Endothelial cell of umbilical vein (primary cell): ENCODE results near the gene MAP4K4.

Experiments used
- EZH2 ChIP-seq: IDR thresholded peaks from 2 replicates; pipeline ENCODE4 v1.6.1; 2012; ENCODE audit warnings: borderline replicate concordance, low read depth, mild to moderate bottlenecking, moderate library complexity, low read length, inconsistent platforms; ENCODE audit not compliant: severe bottlenecking
- MAX ChIP-seq: IDR thresholded peaks from 2 replicates; pipeline ENCODE4 v1.6.1; 2011; ENCODE audit not compliant: insufficient read depth, insufficient read length
- MYC ChIP-seq: IDR thresholded peaks from one replicate; pipeline ENCODE4 v1.6.1; 2011; ENCODE audit warnings: mild to moderate bottlenecking, low read depth, low read length
- POLR2AphosphoS5 ChIP-seq: IDR thresholded peaks from 2 replicates; pipeline ENCODE4 v1.6.1; 2012; ENCODE audit warnings: low read depth, mild to moderate bottlenecking, control low read depth, low read length, moderate library complexity; ENCODE audit not compliant: insufficient read depth

GRCh38 chr2:101889460-101890098 is 192.1 kb downstream of the MAP4K4 start:
- TF ChIP-seq POLR2AphosphoS5 (no peak), MYC (no peak), MAX (no peak), EZH2 (no peak)
